IMR-90 (cell line): Measurements from ENCODE around the gene BMP7.

Experiments used
- CEBPB ChIP-seq: IDR thresholded peaks from 2 replicates; pipeline ENCODE4 v1.6.1; 2012; ENCODE audit warnings: low read depth, low read length, improper control_type of control experiment
- FOS ChIP-seq: fragments of 150-350 bp; IDR thresholded peaks from 2 replicates; pipeline ENCODE4 v1.6.1; 2016; ENCODE audit warnings: low read depth, low read length
- MAFK ChIP-seq: IDR thresholded peaks from 2 replicates; pipeline ENCODE4 v1.6.1; 2012; ENCODE audit warnings: low read depth, low read length, improper control_type of control experiment
- MAZ ChIP-seq: IDR thresholded peaks from 2 replicates; pipeline ENCODE4 v1.6.1; 2012; ENCODE audit warnings: low read depth, mild to moderate bottlenecking, low read length, improper control_type of control experiment, moderate library complexity, borderline replicate concordance
- POLR2A ChIP-seq: IDR thresholded peaks from 2 replicates; pipeline ENCODE4 v1.6.1; 2012; ENCODE audit warnings: mild to moderate bottlenecking, low read depth, low read length
- RAD21 ChIP-seq: IDR thresholded peaks from 2 replicates; pipeline ENCODE4 v1.6.1; 2012; ENCODE audit warnings: low read length, improper control_type of control experiment
- RCOR1 ChIP-seq: IDR thresholded peaks from 2 replicates; pipeline ENCODE4 v1.6.1; 2012; ENCODE audit warnings: mild to moderate bottlenecking, low read length, improper control_type of control experiment; ENCODE audit not compliant: insufficient replicate concordance
- RFX5 ChIP-seq: IDR thresholded peaks from 2 replicates; pipeline ENCODE4 v1.8.0; 2012; ENCODE audit warnings: low read depth, mild to moderate bottlenecking, low read length, moderate library complexity
- SMC3 ChIP-seq: fragments of 150-350 bp; IDR thresholded peaks from 2 replicates; pipeline ENCODE4 v1.6.1; 2016; ENCODE audit warnings: low read depth, mild to moderate bottlenecking, antibody characterized with exemption, low read length, moderate library complexity
- TF ChIP-seq, protein P1 (sequence below): conservative IDR thresholded peaks from 2 replicates; pipeline ENCODE4 v1.5.1; 2012; ENCODE audit warnings: mild to moderate bottlenecking, low read depth, low read length, improper control_type of control experiment
- TF ChIP-seq, protein P2 (sequence below): fragments of 150-350 bp; IDR thresholded peaks from 2 replicates; pipeline ENCODE4 v1.6.1; 2017; ENCODE audit warnings: mild to moderate bottlenecking, antibody characterized with exemption, low read length, low read depth

DNA sequence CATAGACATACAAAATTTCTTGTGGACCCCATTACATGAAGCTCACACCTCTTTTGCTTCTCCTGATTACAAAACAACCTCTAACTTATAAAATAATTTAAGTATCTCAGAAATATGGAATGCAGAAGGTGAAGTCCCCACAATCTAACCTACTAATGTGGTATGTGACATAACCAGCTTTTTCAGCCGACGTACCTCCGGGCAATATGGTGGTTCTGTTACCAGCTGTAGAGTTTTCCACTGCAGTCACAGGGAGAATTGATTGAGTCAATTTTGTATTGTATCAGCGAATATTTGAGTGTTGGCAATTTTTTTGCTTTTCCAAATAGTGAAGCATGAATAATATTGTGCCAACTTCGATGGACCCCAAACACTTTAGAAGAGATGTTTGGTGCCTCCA lies 47.5 kb upstream of the BMP7 start:
- TF ChIP-seq MAZ (no peak), RAD21 (no peak), POLR2A (no peak), FOS (no peak), SMC3 (no peak), MAFK (no peak), CEBPB (no peak), RFX5 (no peak), RCOR1 (no peak)
- TF ChIP-seq, protein P1, sequence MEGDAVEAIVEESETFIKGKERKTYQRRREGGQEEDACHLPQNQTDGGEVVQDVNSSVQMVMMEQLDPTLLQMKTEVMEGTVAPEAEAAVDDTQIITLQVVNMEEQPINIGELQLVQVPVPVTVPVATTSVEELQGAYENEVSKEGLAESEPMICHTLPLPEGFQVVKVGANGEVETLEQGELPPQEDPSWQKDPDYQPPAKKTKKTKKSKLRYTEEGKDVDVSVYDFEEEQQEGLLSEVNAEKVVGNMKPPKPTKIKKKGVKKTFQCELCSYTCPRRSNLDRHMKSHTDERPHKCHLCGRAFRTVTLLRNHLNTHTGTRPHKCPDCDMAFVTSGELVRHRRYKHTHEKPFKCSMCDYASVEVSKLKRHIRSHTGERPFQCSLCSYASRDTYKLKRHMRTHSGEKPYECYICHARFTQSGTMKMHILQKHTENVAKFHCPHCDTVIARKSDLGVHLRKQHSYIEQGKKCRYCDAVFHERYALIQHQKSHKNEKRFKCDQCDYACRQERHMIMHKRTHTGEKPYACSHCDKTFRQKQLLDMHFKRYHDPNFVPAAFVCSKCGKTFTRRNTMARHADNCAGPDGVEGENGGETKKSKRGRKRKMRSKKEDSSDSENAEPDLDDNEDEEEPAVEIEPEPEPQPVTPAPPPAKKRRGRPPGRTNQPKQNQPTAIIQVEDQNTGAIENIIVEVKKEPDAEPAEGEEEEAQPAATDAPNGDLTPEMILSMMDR, result no peak
- TF ChIP-seq, protein P2, sequence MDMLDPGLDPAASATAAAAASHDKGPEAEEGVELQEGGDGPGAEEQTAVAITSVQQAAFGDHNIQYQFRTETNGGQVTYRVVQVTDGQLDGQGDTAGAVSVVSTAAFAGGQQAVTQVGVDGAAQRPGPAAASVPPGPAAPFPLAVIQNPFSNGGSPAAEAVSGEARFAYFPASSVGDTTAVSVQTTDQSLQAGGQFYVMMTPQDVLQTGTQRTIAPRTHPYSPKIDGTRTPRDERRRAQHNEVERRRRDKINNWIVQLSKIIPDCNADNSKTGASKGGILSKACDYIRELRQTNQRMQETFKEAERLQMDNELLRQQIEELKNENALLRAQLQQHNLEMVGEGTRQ, result no peak
